ENCODE results near the gene LAMC2.

DNA sequence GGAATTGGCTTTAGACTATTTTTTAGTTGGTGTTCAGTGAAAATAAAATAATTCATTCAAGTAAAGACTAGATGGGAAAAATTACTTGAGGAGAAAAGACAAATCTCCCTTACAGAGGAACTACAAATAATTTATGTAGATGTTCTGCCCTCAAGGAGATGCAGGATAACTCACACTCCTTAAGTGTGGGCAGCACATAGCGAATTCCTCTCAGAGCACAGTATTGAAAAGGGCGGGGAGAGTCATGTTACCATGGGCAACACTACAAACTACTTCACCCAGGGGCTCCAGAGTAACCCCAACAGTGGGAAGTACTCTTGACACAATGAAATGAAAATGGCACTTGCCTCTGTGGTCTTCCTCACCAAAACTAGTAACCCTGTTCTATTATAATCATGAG is 20.6 kb upstream of the LAMC2 start:
- TF ChIP-seq, protein P1, sequence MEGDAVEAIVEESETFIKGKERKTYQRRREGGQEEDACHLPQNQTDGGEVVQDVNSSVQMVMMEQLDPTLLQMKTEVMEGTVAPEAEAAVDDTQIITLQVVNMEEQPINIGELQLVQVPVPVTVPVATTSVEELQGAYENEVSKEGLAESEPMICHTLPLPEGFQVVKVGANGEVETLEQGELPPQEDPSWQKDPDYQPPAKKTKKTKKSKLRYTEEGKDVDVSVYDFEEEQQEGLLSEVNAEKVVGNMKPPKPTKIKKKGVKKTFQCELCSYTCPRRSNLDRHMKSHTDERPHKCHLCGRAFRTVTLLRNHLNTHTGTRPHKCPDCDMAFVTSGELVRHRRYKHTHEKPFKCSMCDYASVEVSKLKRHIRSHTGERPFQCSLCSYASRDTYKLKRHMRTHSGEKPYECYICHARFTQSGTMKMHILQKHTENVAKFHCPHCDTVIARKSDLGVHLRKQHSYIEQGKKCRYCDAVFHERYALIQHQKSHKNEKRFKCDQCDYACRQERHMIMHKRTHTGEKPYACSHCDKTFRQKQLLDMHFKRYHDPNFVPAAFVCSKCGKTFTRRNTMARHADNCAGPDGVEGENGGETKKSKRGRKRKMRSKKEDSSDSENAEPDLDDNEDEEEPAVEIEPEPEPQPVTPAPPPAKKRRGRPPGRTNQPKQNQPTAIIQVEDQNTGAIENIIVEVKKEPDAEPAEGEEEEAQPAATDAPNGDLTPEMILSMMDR (IDR thresholded peaks at IDR 0.05) = no peak
- TF ChIP-seq POLR2A (IDR thresholded peaks at IDR 0.05) = no peak

Data from prostate gland (tissue), 2 donors.